Skeletal muscle tissue (tissue), 2 donors: ENCODE data around the gene STRA6. TPM values are rescaled to one million over a fixed set of nuclear protein-coding genes. Genes with fewer than 3 reads are reported as not detected.

ENCODE experiments used
- small RNA-seq: library from RNA; depleted of rRNA; stranded (forward); fragments of <200 nt; gene quantifications from one replicate; pipeline ENCODE3, GENCODE V24; 2014
- total RNA-seq: library from RNA; depleted of rRNA; stranded (reverse); fragments of >200 nt; gene quantifications from one replicate; pipeline ENCODE4 v1.2.3, GENCODE V29; 2014

Gene STRA6
- total RNA-seq, 1 donor from 2014 or later: 1.0 TPM

Small RNA genes lying within 50 kb of the gene (small RNA-seq; reads per million reads assigned to genes)
- gene RF00017: not detected

Other genes with a start within 250 kb of the STRA6 start
- gene STOML1, start 210.5 kb downstream of the STRA6 start, total RNA-seq: 14.1 TPM
- 14.1 TPM for gene PML, start 208.1 kb downstream of the STRA6 start, total RNA-seq
- gene GOLGA6A, start 120.2 kb downstream of the STRA6 start, total RNA-seq: 1.0 TPM
- 2.1 TPM for gene ISLR2, start 72.2 kb downstream of the STRA6 start, total RNA-seq
- 85.6 TPM for gene ISLR, start 29.1 kb downstream of the STRA6 start, total RNA-seq
- 0.52 TPM for gene CCDC33, start 33.5 kb upstream of the STRA6 start, total RNA-seq
- 0.52 TPM for gene CYP11A1, start 164.9 kb upstream of the STRA6 start, total RNA-seq
- gene SEMA7A, start 231.2 kb upstream of the STRA6 start, total RNA-seq: 5.2 TPM